ENCODE data around the gene INSM1. TPM values are rescaled to one million over a fixed set of nuclear protein-coding genes. Genes with fewer than 3 reads are reported as not detected.

Gene INSM1
- total RNA-seq, 5 donors from 2014 or later (not counting 1 experiment from before 2014, with no cell fraction given), result not detected

GRCh38 chr20:20359628-20360027, 8.3 kb upstream of the INSM1 start:
- DNase-seq (no peak), ATAC-seq (replicated peaks in 1 of 4) (no peak)
- Histone ChIP-seq H3K4me1 (ENCODE audit: control insufficient read depth in 1 of 2, extremely low read depth in 1 of 2, insufficient read depth in 2 of 2, low read length in 2 of 2) (peaks cover 4 to 19% of the 10 kb centered on the region in 2 experiments), H3K36me3 (ENCODE audit: control insufficient read depth in 2 of 2, extremely low read depth in 1 of 2, insufficient read depth in 1 of 2, low read length in 1 of 2) (no peaks in the 10 kb centered on the region), H3K27ac (ENCODE audit: low read length) (no peak overlapping the region), H3K4me3 (ENCODE audit: control insufficient read depth in 1 of 2, extremely low read depth in 1 of 2, low read length in 1 of 2) (no peak overlapping the region), H3K9me3 (no peaks in the 10 kb centered on the region), H3K27me3 (replicated peaks in 1 of 2; ENCODE audit: control insufficient read depth in 2 of 2, extremely low read depth in 1 of 2, insufficient read depth in 2 of 2, low read length in 1 of 2) (peaks cover 17 to 22% of the 10 kb centered on the region in 2 experiments)
- H3K4me3 Mint-ChIP-seq, result peak overlapping the region in 1 of 3 donors; percentile 22
- H3K27ac Mint-ChIP-seq, result no peak overlapping the region
- CTCF ChIA-PET, result interaction anchor here in 1 of 2 donors (0.6 kb wide), 1 partner anchor 1458 kb away, joined by 3 read pairs; no protein-coding TSS in a partner anchor
- H3K27me3 Mint-ChIP-seq, result peaks cover 40% of the 10 kb centered on the region in 2 donors
- POLR2A ChIA-PET, result no interaction called here
- peaks cover 16 to 27% (median 25%) of the 10 kb centered on the region in 3 donors for H3K4me1 Mint-ChIP-seq
- H3K36me3 Mint-ChIP-seq, result no peaks in the 10 kb centered on the region
- H3K9me3 Mint-ChIP-seq, result no peaks in the 10 kb centered on the region
- WGBS (ENCODE audit: insufficient coverage), result no CpG with 5 or more reads among the region's 6 CpGs

DNA sequence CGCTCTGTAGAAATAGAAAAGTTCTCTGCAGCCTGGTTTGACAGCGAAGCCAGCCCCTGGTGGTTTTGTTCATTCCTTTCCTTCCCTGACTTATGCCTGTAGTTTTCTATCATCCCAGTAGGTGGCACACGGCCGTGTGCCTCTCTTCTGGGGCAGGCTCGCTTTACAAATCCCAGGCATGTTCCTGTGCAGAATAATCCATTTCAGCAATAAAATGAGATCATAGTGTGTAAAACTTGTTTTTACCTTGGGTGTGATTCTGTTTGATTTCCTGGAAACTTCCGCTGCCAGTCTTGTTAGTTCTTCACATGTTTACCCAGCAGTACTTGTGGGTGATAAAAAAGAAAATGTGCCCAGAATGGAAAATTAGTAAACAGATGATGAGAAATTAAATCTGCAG, 7.4 kb upstream of the INSM1 start:
- Histone ChIP-seq H3K4me1 (ENCODE audit: control insufficient read depth in 1 of 2, extremely low read depth in 1 of 2, insufficient read depth in 2 of 2, low read length in 2 of 2) (peaks cover 4 to 19% of the 10 kb centered on the region in 2 experiments), H3K4me3 (ENCODE audit: control insufficient read depth in 1 of 2, extremely low read depth in 1 of 2, low read length in 1 of 2) (no peak overlapping the region), H3K36me3 (ENCODE audit: control insufficient read depth in 2 of 2, extremely low read depth in 1 of 2, insufficient read depth in 1 of 2, low read length in 1 of 2) (no peaks in the 10 kb centered on the region), H3K27ac (ENCODE audit: low read length) (no peak overlapping the region), H3K27me3 (replicated peaks in 1 of 2; ENCODE audit: control insufficient read depth in 2 of 2, extremely low read depth in 1 of 2, insufficient read depth in 2 of 2, low read length in 1 of 2) (peaks cover 19 to 30% of the 10 kb centered on the region in 2 experiments), H3K9me3 (no peaks in the 10 kb centered on the region)
- H3K9me3 Mint-ChIP-seq, result no peaks in the 10 kb centered on the region
- WGBS (ENCODE audit: insufficient coverage), result 0% methylated on average over 3 of the region's 6 CpGs
- peak overlapping the region in 2 of 3 donors; percentile 5 to 55 for H3K4me3 Mint-ChIP-seq
- CTCF ChIA-PET, result no interaction called here
- H3K4me1 Mint-ChIP-seq, result peaks cover 19 to 28% (median 27%) of the 10 kb centered on the region in 3 donors
- peak overlapping the region in 1 of 2 donors; percentile 3 for H3K27ac Mint-ChIP-seq
- no peaks in the 10 kb centered on the region for H3K36me3 Mint-ChIP-seq
- DNase-seq, result peak in 6 of 35 experiments; percentile 7 to 50 (median 12)
- POLR2A ChIA-PET, result no interaction called here
- peak; percentile 40 to 58 (median 51) for ATAC-seq (replicated peaks in 1 of 4)
- H3K27me3 Mint-ChIP-seq, result peaks cover 41 to 47% of the 10 kb centered on the region in 2 donors

DNA sequence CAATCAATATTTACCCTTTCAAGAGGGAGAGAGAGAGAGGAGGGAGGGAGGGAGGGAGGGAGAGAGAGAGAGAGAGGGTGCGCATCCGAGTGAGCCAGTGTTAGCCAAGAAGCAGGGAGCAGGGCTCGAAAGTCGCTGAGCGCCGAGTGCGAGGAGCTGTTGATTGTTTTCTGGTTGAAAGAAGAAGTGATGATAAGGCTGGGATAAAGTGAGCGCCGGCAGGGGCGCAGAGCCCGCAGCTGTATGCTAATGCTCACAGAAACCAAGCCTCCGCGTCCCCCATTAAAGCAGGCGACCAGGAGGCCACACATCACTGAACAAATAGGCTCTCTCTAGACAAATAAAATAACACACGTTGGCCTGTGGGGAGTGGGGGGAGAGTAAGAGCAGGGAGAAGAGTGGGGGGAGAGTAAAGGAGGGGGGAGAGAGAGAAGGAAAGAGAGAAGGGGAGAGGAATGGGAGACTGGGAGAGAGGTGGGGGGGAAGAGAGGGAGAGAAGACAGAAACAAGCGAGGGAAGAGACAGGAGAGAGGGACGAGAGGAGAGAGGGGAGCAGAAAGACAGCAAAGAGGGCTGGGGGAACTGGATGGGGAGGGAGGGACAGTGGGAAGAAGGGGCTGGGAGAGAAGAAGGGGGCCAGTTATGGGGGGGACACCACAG, 5.0 kb upstream of the INSM1 start:
- Histone ChIP-seq H3K27ac (ENCODE audit: low read length) (no peak overlapping the region), H3K9me3 (no peaks in the 10 kb centered on the region), H3K27me3 (replicated peaks in 1 of 2; ENCODE audit: control insufficient read depth in 2 of 2, extremely low read depth in 1 of 2, insufficient read depth in 2 of 2, low read length in 1 of 2) (peaks cover 27 to 46% of the 10 kb centered on the region in 2 experiments), H3K4me3 (ENCODE audit: control insufficient read depth in 1 of 2, extremely low read depth in 1 of 2, low read length in 1 of 2) (no peak overlapping the region), H3K36me3 (ENCODE audit: control insufficient read depth in 2 of 2, extremely low read depth in 1 of 2, insufficient read depth in 1 of 2, low read length in 1 of 2) (no peaks in the 10 kb centered on the region), H3K4me1 (ENCODE audit: control insufficient read depth in 1 of 2, extremely low read depth in 1 of 2, insufficient read depth in 2 of 2, low read length in 2 of 2) (peaks cover 4 to 26% of the 10 kb centered on the region in 2 experiments)
- ATAC-seq (replicated peaks in 1 of 4) (no peak), DNase-seq (no peak)
- Mint-ChIP-seq H3K36me3 (no peaks in the 10 kb centered on the region), H3K9me3 (no peaks in the 10 kb centered on the region), H3K27me3 (peaks cover 50 to 59% of the 10 kb centered on the region in 2 donors), H3K4me1 (peaks cover 25 to 35% (median 27%) of the 10 kb centered on the region in 3 donors), H3K27ac (no peak overlapping the region), H3K4me3 (no peak overlapping the region)
- ChIA-PET POLR2A (no interaction called here), CTCF (no interaction called here)
- WGBS (ENCODE audit: insufficient coverage), result 8% methylated on average over 12 of the region's 17 CpGs

- H3K4me1 Mint-ChIP-seq, result peaks cover 25 to 35% (median 27%) of the 10 kb centered on the region in 3 donors
Observed at GRCh38 chr20:20363434-20363798, 4.5 kb upstream of the INSM1 start.

DNA sequence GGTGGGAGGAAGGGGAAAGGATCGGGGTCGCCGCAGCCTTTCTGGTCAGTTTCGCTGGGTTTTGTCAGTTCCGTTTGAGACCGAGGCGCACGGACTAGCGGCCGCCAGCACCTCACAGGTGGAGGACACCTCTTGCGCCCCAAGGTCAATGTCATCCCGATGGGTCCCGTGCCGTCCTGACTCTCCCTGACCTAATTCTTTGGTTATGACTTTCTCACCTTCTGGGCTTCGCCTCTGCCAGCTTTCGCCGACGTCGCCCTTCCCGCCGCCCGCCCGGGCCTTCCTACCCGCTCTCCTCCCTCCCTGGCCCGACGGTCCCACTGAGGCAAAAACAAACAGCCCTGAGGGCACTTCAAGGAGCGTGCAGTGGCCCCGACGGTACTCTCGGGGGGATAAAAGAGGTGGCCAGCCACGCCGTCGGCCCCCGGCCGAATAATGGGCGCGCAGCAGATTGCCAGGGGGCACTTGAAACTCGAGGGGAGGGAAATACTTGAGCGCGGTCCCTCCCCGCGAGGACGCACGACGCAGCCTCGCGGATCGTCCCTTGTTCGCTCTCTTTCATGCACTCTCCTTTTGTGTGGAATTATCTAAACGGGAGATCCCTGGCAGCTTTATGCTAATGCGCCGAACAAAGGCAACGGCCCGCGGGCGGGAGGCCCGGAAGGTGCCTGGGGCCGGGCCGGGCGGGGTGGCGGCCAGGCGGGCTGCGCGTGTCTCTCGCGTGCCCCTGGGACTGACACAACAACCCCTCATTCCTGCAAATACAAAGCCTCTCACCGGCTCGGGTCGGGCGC, 3.9 kb upstream of the INSM1 start:
- DNase-seq, result no peak
- peaks cover 24 to 46% of the 10 kb centered on the region in 2 experiments for H3K27me3 ChIP-seq (replicated peaks in 1 of 2; ENCODE audit: control insufficient read depth in 2 of 2, extremely low read depth in 1 of 2, insufficient read depth in 2 of 2, low read length in 1 of 2)
- ATAC-seq (replicated peaks in 1 of 4), result no peak
- peaks cover 4 to 26% of the 10 kb centered on the region in 2 experiments for H3K4me1 ChIP-seq (ENCODE audit: control insufficient read depth in 1 of 2, extremely low read depth in 1 of 2, insufficient read depth in 2 of 2, low read length in 2 of 2)
- H3K9me3 ChIP-seq, result no peaks in the 10 kb centered on the region
- H3K4me3 ChIP-seq (ENCODE audit: control insufficient read depth in 1 of 2, extremely low read depth in 1 of 2, low read length in 1 of 2), result no peak overlapping the region
- Mint-ChIP-seq H3K27me3 (peaks cover 50 to 59% of the 10 kb centered on the region in 2 donors), H3K9me3 (no peaks in the 10 kb centered on the region), H3K36me3 (no peaks in the 10 kb centered on the region), H3K4me1 (peaks cover 25 to 33% (median 27%) of the 10 kb centered on the region in 3 donors), H3K4me3 (no peak overlapping the region), H3K27ac (no peak overlapping the region)
- 6% methylated on average over 55 of the region's 70 CpGs for WGBS (ENCODE audit: insufficient coverage)
- CTCF ChIA-PET, result no interaction called here
- H3K36me3 ChIP-seq (ENCODE audit: control insufficient read depth in 2 of 2, extremely low read depth in 1 of 2, insufficient read depth in 1 of 2, low read length in 1 of 2), result no peaks in the 10 kb centered on the region
- POLR2A ChIA-PET, result no interaction called here
- H3K27ac ChIP-seq (ENCODE audit: low read length), result no peak overlapping the region

More at GRCh38 chr20:20363434-20363798, 4.5 kb upstream of the INSM1 start:
- H3K27ac Mint-ChIP-seq, result no peak overlapping the region
- H3K4me1 ChIP-seq (ENCODE audit: control insufficient read depth in 1 of 2, extremely low read depth in 1 of 2, insufficient read depth in 2 of 2, low read length in 2 of 2), result peaks cover 4 to 26% of the 10 kb centered on the region in 2 experiments
- no peaks in the 10 kb centered on the region for H3K9me3 ChIP-seq
- ATAC-seq (replicated peaks in 1 of 4) (no peak), DNase-seq (no peak)
- H3K4me3 Mint-ChIP-seq, result no peak overlapping the region
- peaks cover 50 to 59% of the 10 kb centered on the region in 2 donors for H3K27me3 Mint-ChIP-seq
- 21% methylated on average over 11 of the region's 15 CpGs for WGBS (ENCODE audit: insufficient coverage)
- ChIA-PET CTCF (no interaction called here), POLR2A (no interaction called here)
- no peak overlapping the region for H3K27ac ChIP-seq (ENCODE audit: low read length)
- H3K36me3 Mint-ChIP-seq, result no peaks in the 10 kb centered on the region
- H3K27me3 ChIP-seq (replicated peaks in 1 of 2; ENCODE audit: control insufficient read depth in 2 of 2, extremely low read depth in 1 of 2, insufficient read depth in 2 of 2, low read length in 1 of 2), result peaks cover 27 to 46% of the 10 kb centered on the region in 2 experiments
- no peaks in the 10 kb centered on the region for H3K9me3 Mint-ChIP-seq
- no peak overlapping the region for H3K4me3 ChIP-seq (ENCODE audit: control insufficient read depth in 1 of 2, extremely low read depth in 1 of 2, low read length in 1 of 2)
- H3K36me3 ChIP-seq (ENCODE audit: control insufficient read depth in 2 of 2, extremely low read depth in 1 of 2, insufficient read depth in 1 of 2, low read length in 1 of 2), result no peaks in the 10 kb centered on the region

DNA sequence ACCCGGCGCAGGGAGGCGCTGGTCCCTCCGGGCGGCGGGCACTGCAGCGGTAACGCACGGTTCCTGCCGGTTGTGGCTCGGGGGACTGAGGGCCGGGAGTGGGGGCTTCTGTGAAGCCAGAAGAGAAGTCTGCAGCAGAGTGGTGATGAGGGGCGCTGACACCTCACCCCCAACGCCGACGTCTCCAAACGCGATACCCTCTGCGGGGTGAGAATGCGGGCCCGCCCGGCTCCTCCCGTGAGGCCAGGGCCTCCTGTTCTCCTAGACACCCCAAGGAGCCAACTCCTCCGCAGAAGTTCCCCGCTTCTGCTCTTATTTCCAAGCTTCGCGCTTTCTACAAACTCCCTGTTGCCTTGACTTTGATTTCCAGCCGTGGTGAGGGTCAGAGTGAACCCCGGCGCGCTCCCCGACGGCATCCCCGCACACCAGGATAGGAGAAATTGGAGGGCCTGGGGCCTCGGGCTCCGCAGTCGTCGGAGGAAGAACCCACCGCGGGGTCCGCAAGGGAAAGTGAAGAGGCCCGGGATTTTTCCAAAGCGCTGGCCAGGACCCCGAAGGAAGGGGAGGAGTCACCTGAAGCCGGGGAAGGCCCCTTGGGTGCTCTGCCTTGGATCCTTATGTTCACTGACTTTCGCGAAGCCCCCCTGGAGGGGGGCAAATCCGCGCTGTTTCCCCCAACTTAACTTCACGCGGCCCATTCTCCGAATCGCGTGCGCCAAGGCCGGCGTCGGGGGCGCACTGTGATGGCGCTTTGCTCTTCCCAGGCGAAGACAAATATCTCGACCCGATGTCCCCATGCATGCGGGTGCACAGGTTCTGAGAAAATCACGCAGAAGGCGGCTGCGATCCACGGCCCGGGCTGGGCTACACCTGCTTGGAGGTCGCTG, 3.1 kb upstream of the INSM1 start:
- Mint-ChIP-seq H3K27ac (no peak overlapping the region), H3K27me3 (peaks cover 49 to 60% of the 10 kb centered on the region in 2 donors), H3K9me3 (no peaks in the 10 kb centered on the region), H3K4me1 (peaks cover 22 to 30% (median 23%) of the 10 kb centered on the region in 3 donors), H3K36me3 (no peaks in the 10 kb centered on the region), H3K4me3 (no peak overlapping the region)
- DNase-seq, result no peak
- Histone ChIP-seq H3K36me3 (ENCODE audit: control insufficient read depth in 2 of 2, extremely low read depth in 1 of 2, insufficient read depth in 1 of 2, low read length in 1 of 2) (no peaks in the 10 kb centered on the region), H3K4me3 (ENCODE audit: control insufficient read depth in 1 of 2, extremely low read depth in 1 of 2, low read length in 1 of 2) (no peak overlapping the region), H3K9me3 (no peaks in the 10 kb centered on the region), H3K27me3 (replicated peaks in 1 of 2; ENCODE audit: control insufficient read depth in 2 of 2, extremely low read depth in 1 of 2, insufficient read depth in 2 of 2, low read length in 1 of 2) (peaks cover 20 to 50% of the 10 kb centered on the region in 2 experiments), H3K4me1 (ENCODE audit: control insufficient read depth in 1 of 2, extremely low read depth in 1 of 2, insufficient read depth in 2 of 2, low read length in 2 of 2) (peaks cover 2 to 24% of the 10 kb centered on the region in 2 experiments), H3K27ac (ENCODE audit: low read length) (no peak overlapping the region)
- CTCF ChIA-PET, result no interaction called here
- ATAC-seq (replicated peaks in 1 of 4), result no peak
- POLR2A ChIA-PET, result no interaction called here
- WGBS (ENCODE audit: insufficient coverage), result 11% methylated on average over 62 of the region's 70 CpGs

Measured in T-cell (primary cell).